ENCODE results near the gene TRIM37. TPM values are rescaled to one million over a fixed set of nuclear protein-coding genes. Genes with fewer than 3 reads are reported as not detected.
"Not testable (repeated sequence)": the region's sequence is repeated elsewhere in the genome, so short reads cannot be mapped to it uniquely, and the experiment has no call there.

Gene TRIM37
- total RNA-seq, 2 donors from 2014 or later, result 22.4 to 34.4 TPM

DNA sequence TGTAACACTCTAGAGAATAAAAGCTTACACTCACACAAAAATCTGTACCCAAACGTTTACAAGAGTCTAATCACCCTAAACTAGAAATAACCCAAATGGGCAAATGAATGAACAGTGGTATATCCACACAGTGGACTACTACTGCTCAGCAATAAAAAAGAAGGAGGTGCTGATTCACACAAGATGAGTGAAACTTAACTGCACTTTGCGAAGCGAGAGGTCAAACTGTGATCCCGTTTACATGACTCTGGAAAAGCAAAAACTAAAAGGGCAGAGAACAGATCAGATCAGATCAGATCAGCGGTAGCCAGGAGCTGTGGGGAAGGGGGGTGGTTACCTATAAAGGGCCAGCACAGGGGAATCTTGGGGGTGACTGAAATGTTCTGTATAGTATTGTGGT lies 113.4 kb downstream of the TRIM37 start:
- ATAC-seq, result no peak
- H3K9me3 Mint-ChIP-seq, result no peaks in the 10 kb centered on the region
- H3K27ac Mint-ChIP-seq, result peak overlapping the region in 1 of 2 donors; percentile 12
- H3K36me3 Mint-ChIP-seq, result peaks cover 0 to 11% of the 10 kb centered on the region in 2 donors
- no peak for DNase-seq (ENCODE audit: low spot score in 2 of 2)

DNA sequence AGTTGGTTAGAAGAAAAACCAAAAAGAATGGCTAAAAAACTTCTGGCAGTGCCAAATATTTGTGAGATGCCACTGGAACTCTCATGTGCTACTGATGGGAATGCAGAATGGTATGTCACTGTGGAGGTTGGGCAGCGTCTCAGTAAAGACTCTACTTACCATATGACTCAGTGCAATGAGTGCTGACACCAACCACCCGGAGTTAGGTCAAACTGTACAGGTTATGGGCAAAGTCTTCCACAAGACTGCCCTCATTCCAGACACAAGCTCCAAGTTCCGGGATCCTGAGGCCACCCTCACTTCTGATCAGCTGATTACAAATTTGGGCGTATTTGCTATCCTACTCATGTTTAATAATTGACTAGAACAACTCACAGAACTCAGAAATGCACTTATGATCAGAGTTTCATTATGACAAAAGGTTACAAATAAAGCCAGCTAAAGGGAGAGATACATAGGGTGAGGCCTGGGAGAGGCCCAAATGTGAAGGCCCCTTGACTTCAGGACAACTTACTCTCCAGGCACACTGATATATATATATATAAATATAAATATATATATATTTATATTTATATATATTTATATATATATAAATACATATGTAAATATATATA lies 114.9 kb downstream of the TRIM37 start:
- peak; percentile 61 to 87 for ATAC-seq
- Mint-ChIP-seq H3K9me3 (no peaks in the 10 kb centered on the region), H3K27ac (no peak overlapping the region), H3K36me3 (peaks cover 0 to 5% of the 10 kb centered on the region in 2 donors)
- DNase-seq (ENCODE audit: low spot score in 2 of 2), result no peak

DNA sequence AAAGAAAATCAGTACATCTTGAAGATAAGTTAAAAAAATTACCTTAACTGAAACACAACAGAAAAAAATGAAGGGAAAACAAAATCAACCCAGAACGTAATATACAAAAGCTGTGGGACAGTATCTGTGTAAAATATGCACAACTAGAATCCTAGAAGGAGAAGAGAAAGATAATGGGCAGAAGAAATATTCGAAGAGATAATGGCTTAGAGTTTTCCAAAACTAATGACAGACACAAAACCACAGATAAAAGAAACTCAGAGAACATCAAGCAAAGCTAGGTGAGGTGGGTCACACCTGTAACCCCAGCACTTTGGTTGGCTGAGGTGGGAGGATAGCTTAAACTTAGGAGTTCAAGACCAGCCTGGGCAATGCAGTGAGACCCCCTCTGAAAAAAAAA lies 117.1 kb downstream of the TRIM37 start:
- DNase-seq (ENCODE audit: low spot score in 2 of 2) (no peak), ATAC-seq (no peak)
- H3K36me3 Mint-ChIP-seq, result peaks cover 0 to 5% of the 10 kb centered on the region in 2 donors
- peak overlapping the region in 1 of 2 donors; percentile 70 for H3K27ac Mint-ChIP-seq
- no peaks in the 10 kb centered on the region for H3K9me3 Mint-ChIP-seq

DNA sequence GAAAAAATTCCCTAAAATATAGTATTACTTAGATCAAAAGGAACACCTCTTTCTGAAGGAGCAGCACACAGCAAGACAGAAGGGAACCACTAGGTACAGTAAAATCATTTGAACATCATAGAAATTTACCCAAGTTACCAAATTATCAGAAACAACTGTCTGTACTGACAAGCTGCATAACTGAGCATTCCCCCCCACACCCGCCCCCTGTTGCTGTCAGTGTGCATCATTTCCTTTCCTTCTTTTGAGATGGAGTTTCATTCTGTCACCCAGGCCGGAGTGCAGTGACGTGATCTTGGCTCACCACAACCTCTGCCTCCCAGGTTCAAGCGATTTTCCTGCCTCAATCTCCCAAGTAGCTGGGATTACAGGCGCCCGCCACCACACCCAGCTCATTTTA lies 120.7 kb downstream of the TRIM37 start:
- Mint-ChIP-seq H3K9me3 (no peaks in the 10 kb centered on the region), H3K36me3 (no peaks in the 10 kb centered on the region), H3K27ac (no peak overlapping the region)
- DNase-seq (ENCODE audit: low spot score in 2 of 2), result no peak
- ATAC-seq, result peak in 1 of 2 donors; percentile 39

DNA sequence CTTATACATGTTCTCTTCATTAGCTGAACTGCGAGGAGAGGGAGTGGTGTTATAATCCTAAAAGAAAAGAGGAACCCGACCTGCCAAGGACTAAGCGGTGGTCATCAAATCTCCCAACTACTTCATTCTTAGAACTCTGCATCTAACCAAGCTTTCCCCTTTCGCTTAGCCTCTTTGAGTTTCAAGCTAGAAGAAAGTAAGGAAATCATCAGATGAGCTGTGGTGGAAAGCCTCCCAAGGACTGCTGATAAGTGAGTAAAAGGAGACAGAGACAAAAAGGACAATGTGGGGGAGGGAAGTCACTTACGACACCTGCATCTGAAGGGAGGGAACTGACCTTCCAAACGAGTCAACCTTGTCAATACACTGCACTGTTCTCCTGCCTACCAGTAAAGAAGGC lies 121.3 kb downstream of the TRIM37 start:
- H3K27ac Mint-ChIP-seq, result no peak overlapping the region
- no peaks in the 10 kb centered on the region for H3K36me3 Mint-ChIP-seq
- no peak for ATAC-seq

DNA sequence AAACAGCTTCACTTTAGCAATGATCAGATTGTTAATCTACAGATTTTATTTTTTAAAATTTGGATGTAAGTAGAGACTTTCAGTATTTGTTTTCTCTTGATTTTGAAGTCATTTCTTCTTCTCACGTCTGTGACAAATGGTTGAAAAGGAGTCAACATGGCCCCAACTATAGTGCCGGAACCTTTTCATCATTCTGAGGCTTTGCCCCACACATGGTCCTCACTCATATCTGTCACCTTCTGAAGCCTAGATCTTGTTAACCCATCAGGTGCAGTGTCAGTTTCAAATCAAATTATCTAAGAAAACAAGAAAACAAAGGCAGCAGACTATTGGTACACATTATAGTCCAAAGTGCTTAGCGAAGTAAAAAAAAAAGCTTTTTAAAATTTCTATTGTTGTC lies 124.1 kb downstream of the TRIM37 start:
- Mint-ChIP-seq H3K36me3 (no peaks in the 10 kb centered on the region), H3K9me3 (no peaks in the 10 kb centered on the region), H3K27ac (no peak overlapping the region)
- ATAC-seq, result peak in 1 of 2 donors; percentile 70
- no peak for DNase-seq (ENCODE audit: low spot score in 2 of 2)

More for the DNA sequence above, 121.3 kb downstream of the TRIM37 start:
- no peak for DNase-seq (ENCODE audit: low spot score in 2 of 2)
- H3K9me3 Mint-ChIP-seq, result no peaks in the 10 kb centered on the region

DNA sequence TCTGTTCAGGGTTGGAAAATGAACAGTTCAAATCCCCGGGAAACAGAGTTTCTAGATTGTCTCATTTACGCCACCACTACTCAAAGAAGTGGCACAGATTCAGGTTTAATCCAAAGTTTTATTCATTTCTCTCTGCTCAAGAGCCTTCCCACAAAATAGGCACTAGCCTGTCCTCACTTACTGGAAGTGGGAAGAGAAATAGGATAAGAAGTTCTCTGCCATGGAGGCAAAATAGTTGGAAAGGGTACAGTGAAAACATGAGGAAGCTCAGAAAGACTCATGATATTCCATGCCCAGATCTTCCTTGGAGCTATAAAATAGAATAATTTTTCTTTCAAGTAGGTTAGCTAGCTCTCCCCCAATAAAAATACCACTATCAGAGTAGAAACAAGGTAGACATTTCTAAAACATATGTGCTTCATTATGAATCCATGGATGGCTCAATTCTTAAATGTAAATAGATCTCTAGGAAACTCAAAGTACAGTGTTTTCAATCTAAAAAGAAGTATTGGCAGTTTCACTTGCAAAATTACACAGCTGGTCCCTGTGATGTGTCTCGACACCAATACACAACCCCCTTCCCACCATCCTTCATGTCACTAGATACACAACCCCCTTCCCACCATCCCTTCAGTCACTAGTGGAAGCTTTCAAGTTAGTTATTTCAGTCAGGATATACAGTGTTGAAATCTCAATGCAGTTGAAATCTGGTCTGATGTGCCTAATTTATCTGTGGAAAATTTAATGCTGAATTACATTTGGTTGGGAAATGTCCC lies 125.8 kb downstream of the TRIM37 start:
- no peak for DNase-seq (ENCODE audit: low spot score in 2 of 2)
- Mint-ChIP-seq H3K9me3 (no peaks in the 10 kb centered on the region), H3K36me3 (no peaks in the 10 kb centered on the region), H3K27ac (no peak overlapping the region)
- peak in 1 of 2 donors; percentile 55 for ATAC-seq

DNA sequence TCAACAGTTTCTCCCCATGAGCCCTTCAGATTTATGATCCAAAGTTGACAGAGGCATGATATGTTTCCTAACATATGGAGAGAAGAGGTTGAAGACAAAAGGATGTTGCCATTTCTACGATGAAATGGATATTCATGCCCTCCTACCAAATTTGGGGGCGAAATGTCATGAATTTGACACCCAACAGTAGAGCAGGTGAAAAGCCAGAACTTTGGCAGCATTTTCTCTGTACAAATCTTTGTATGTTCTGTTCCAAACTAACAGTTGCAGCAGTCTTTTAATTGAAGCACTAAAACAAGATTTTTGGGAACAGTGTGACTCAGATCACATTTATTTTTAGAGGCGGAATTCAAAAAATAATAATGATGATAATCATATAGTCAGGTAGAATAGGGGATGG lies 130.1 kb downstream of the TRIM37 start:
- Mint-ChIP-seq H3K36me3 (no peaks in the 10 kb centered on the region), H3K27ac (no peak overlapping the region), H3K9me3 (no peaks in the 10 kb centered on the region)
- DNase-seq (ENCODE audit: low spot score in 2 of 2) (no peak), ATAC-seq (no peak)

DNA sequence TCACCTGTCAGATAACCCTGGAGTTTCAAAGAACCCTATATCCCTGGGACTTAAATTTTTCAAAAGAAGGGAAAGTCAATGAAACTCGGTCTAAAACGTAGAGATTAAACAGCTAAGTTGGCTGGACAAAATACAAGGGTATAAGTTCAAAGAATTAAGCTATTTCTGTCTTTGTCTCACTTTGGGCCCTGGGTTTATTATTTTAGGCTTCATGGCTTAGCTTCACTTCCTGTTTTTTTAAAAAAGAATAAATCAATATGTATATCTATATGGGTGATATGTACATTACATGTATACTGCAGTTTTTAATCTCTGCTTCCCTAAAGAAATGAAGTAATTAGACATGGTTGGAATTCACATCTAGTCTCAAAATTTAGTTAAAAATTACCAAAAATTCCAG lies 132.3 kb downstream of the TRIM37 start:
- no peak for ATAC-seq
- Mint-ChIP-seq H3K36me3 (no peaks in the 10 kb centered on the region), H3K9me3 (no peaks in the 10 kb centered on the region), H3K27ac (no peak overlapping the region)
- no peak for DNase-seq (ENCODE audit: low spot score in 2 of 2)

DNA sequence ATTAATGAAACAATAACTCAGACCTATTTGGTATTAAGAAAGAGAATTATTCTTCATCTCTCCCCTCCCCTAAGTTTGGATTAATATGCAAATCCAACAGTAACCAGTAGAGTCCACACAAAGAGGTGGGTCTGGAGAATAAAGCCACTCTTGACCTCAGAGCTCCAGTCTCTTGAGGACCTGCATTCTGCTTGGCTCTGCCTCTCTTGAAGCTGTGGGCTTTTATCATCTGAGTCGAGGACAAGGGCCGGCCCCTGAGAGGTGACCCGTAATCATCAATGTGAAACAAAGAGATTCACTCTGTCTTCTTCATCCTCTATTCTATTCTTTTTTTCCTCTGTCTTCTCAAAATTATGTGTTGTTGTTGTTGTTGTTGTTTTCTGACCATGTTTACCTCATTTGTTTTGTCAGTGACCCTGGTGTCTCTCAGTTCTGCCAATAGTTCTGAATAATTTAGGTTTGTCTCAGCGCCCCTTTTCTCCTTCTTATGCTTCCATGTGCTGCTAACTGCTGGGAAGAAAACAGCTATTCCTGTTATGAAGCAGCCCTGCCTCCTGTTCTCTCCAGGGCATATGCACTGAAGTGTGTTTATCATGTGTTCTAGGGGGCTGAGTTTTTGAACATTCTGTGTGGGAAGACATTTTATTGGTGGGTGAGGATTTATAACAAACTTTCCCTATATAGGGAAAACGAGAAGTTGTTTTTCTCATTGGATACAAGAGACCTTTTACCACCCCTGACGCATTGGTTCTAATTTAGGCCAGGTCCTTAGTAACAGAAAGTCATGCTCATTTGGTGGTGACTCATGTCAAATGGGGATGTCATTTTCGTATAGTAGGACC lies 135.8 kb downstream of the TRIM37 start:
- no peaks in the 10 kb centered on the region for H3K9me3 Mint-ChIP-seq
- H3K36me3 Mint-ChIP-seq, result no peaks in the 10 kb centered on the region
- no peak overlapping the region for H3K27ac Mint-ChIP-seq
- DNase-seq (ENCODE audit: low spot score in 2 of 2), result no peak
- ATAC-seq, result no peak

DNA sequence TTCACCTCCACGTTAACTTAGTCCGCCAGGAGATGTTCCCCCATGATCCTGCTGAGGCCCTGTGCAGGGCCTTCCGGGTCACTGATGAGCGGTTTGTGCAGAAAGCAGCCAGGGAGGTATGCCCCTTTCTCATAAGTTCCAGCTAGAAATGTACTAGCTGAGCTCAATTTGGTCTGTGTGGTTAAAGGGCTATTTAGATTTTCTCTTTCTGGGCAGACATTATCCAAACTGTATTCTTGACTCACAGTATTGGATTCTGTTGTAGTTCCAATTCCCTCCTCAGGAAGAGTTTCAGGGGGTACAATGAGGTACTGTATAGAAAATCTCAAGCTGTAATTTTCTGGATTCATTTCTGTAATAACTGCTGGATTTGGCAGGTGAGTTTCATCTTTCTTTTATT lies 137.1 kb downstream of the TRIM37 start:
- Mint-ChIP-seq H3K9me3 (no peaks in the 10 kb centered on the region), H3K27ac (no peak overlapping the region), H3K36me3 (no peaks in the 10 kb centered on the region)

DNA sequence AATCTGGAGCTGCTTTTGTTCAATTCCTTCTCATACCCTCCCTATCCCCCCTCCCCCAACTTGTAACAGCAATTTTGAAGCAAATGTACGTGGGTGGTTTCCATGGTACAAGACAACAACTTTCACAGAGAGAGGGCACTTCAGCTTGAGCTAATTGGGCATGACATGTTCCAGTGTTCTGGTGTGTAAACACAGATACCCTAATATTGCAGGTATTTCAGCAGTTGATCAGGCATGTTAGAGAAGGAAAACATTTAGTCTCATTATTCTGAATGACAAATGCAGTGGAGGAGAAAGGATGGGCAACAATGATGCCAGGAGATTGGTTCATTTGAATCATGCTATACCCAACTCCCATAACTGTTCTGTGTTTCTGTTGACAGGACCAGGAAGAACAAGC lies 137.5 kb downstream of the TRIM37 start:
- ATAC-seq, result no peak

More for the DNA sequence above, 137.1 kb downstream of the TRIM37 start:
- no peak for DNase-seq (ENCODE audit: low spot score in 2 of 2)
- ATAC-seq, result no peak

DNA sequence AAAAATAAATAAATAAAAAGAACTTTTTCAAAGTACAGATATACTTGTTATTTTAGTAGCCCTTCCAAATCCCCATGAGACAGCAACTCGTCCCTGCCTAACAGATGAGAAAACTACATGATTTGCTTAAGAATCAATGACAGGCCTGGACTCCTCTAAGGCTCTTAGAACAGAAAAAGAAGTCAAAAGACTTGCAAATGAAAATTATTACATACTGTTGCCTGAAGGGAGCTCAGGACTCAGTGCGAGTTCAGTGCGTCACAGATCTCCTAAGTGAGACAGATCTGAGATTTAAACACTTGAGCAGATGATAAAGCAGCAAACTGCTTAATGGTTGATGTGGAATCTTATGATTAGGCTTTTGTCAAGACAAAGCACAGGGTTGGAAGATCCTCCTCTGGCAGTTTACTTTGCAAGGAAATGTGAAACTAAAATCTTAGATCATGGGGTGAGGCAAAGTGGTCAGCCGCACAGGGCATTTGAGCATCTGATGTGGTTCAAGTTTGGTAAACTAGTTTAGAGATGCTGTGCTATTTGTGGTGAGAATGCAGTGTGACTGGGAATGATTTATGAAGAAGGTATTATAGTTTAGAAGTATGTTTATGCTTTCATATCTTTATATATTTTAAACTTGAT lies 138.1 kb downstream of the TRIM37 start:
- ATAC-seq (no peak), DNase-seq (ENCODE audit: low spot score in 2 of 2) (no peak)
- no peak overlapping the region for H3K27ac Mint-ChIP-seq
- H3K36me3 Mint-ChIP-seq, result no peaks in the 10 kb centered on the region
- H3K9me3 Mint-ChIP-seq, result no peaks in the 10 kb centered on the region

More for the DNA sequence above, 137.5 kb downstream of the TRIM37 start:
- no peaks in the 10 kb centered on the region for H3K9me3 Mint-ChIP-seq
- no peaks in the 10 kb centered on the region for H3K36me3 Mint-ChIP-seq
- no peak overlapping the region for H3K27ac Mint-ChIP-seq
- no peak for DNase-seq (ENCODE audit: low spot score in 2 of 2)

DNA sequence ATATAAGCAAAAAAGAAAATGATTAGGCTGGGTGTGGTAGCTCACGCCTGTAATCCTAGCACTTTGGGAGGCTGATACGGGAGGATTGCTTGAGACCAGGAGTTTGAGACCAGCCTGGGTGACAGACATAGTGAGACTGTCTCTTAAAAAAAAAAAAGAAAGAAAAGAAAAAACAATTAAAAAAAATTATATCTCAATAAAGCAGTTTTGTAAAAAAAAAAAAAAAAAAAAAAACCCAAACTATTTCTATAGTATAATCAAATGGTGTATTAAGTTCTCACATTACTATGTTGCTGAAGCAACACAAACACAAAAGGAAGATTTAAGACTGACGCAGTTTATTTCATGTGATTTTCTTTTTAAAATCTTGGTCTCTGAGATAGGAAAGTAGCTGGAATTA lies 140.5 kb downstream of the TRIM37 start:
- Mint-ChIP-seq H3K9me3 (no peaks in the 10 kb centered on the region), H3K27ac (no peak overlapping the region), H3K36me3 (no peaks in the 10 kb centered on the region)
- ATAC-seq (no peak), DNase-seq (ENCODE audit: low spot score in 2 of 2) (no peak)

DNA sequence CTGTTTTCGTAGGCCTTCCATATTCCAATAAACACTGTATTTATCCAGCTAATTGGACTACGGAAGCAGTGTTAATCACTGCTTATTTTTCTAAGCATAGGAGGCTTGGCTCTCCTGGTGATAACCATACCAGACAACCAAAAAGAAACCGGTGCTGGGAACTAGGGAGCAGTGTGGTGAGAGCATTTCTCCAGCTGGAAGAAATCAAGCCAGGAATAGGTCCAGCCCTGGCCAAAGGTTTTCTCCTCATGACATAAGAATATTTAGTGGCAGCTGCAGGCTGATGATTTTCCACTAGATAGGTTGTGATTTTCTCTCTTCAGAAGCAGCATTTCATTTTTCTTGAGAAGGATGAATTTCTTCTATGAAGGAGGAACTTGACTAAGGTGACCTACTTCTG lies 141.5 kb downstream of the TRIM37 start:
- Mint-ChIP-seq H3K9me3 (no peaks in the 10 kb centered on the region), H3K36me3 (no peaks in the 10 kb centered on the region), H3K27ac (no peak overlapping the region)
- ATAC-seq (no peak), DNase-seq (ENCODE audit: low spot score in 2 of 2) (no peak)

DNA sequence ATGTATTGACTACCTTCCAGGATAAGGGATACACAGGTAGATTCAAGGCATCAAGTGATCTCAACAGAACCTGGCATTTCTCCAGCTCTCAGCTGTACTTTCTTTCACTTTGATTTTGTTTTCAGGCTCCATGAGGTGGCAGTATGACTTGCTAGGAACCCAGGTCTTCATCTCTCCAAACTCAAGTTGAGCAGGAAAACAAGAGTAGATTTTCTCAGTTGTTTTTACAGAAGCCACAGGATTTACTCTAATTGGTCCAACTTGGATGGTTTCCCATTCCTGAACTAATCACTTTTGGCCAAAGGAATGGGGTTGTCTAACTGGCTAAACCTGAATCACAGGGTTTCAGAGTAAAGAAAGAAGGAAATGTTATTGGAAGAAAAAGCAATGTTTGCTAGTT lies 146.6 kb downstream of the TRIM37 start:
- ATAC-seq, result no peak
- Mint-ChIP-seq H3K9me3 (no peaks in the 10 kb centered on the region), H3K27ac (no peak overlapping the region), H3K36me3 (no peaks in the 10 kb centered on the region)
- DNase-seq (ENCODE audit: low spot score in 2 of 2), result no peak

DNA sequence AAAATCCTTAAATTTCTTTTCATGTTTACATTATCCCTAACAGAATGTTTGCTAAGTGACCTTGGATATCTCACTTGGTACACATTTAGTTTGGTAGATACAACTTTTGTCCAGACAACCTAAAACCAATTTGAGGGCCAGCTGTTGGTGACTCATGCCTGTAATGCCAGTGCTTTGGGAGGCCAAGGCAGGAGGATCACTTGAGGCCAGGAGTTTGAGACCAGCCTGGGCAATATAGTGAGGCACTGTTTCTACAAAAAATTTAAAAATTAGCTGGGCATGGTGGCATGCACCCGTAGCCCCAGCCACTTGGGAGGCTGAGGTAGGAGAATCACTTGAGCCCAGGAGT lies 149.0 kb downstream of the TRIM37 start:
- not testable (repeated sequence) for H3K9me3 Mint-ChIP-seq; H3K36me3 Mint-ChIP-seq; H3K27ac Mint-ChIP-seq; DNase-seq (ENCODE audit: low spot score in 2 of 2); ATAC-seq
